Right lobe of liver (tissue), 6 donors: ENCODE results near the gene STK24. TPM values are rescaled to one million over a fixed set of nuclear protein-coding genes. Genes with fewer than 3 reads are reported as not detected.
A peak's percentile ranks its signal among the peaks of the same experiment; 100 is the strongest.

Experiments used
- ATAC-seq, 4 donors: fragments of 200-7000 bp; cut with Tn5 transposase; one replicate each; pipeline ENCODE4 v1.9.1; 2020; ENCODE audit warnings: mild to moderate bottlenecking in 4 of 4, moderate library complexity in 4 of 4
- DNase-seq, 3 donors: peaks; one replicate each; pipeline ENCODE4 v3.0.0-alpha.2; 2020
- H3K27ac ChIP-seq, 3 donors: fragments of 200-600 bp; one replicate each; pipeline ENCODE4 v1.8.0; 2022
- H3K27me3 ChIP-seq, 2 donors: fragments of 200-600 bp; one replicate each; pipeline ENCODE4 v1.8.0; 2022
- H3K36me3 ChIP-seq, 4 donors: fragments of 200-600 bp; sonication (generic) in 1 of 4; one replicate each; pipeline versions ENCODE4 v1.5.1 to v1.8.0; 2017 to 2022; ENCODE audit warnings: control low read depth in 1 of 4
- H3K4me1 ChIP-seq, 4 donors: fragments of 200-600 bp; sonication (generic) in 1 of 4; one replicate each; pipeline versions ENCODE4 v1.5.1 to v1.8.0; 2017 to 2022; ENCODE audit warnings: control low read depth in 1 of 4
- H3K4me3 ChIP-seq, 3 donors: fragments of 200-600 bp; one replicate each; pipeline ENCODE4 v1.8.0; 2022
- H3K9me3 ChIP-seq, 4 donors: fragments of 200-600 bp; sonication (generic) in 1 of 4; one replicate each; pipeline versions ENCODE4 v1.5.1 to v1.8.0; 2017 to 2022; ENCODE audit warnings: control low read depth in 1 of 4
- CTCF ChIP-seq, 4 donors: fragments of 200-600 bp in 3 of 4; fragments of 450-650 bp in 1 of 4; IDR thresholded peaks; one replicate each; pipeline versions ENCODE4 v1.5.1 to v1.8.0; 2016 to 2022; ENCODE audit warnings: antibody characterized with exemption in 4 of 4, mild to moderate bottlenecking in 2 of 4
- POLR2A ChIP-seq: fragments of 450-650 bp; IDR thresholded peaks from one replicate; pipeline ENCODE4 v1.6.1; 2017; ENCODE audit warnings: antibody characterized with exemption, mild to moderate bottlenecking
- WGBS: methylation state at CpG from one replicate; pipeline ENCODE4 v1.1.6; 2018; ENCODE audit warnings: low coverage, low lambda C conversion rate; ENCODE audit not compliant: insufficient coverage; ENCODE audit errors: missing lambda C conversion rate; 5-methylcytosine and 5-hydroxymethylcytosine counted together
- intact Hi-C, 2 donors: fragments of 100-400 bp; cut with DNase I; formaldehyde crosslinking; loops; one replicate each; pipeline versions ENCODE4 v1.11.2 to v1.14.1; 2022
- total RNA-seq, 6 experiments: library from RNA; depleted of rRNA in 2 of 6; stranded (reverse); fragments of >200 nt in 2 of 6; fragmentation: NEBNext Ultra II Directional in 3 of 6; extraction: Animal tissue kit (Norgen Biotek cat#: 25700) in 3 of 6; gene quantifications; one replicate each; pipeline versions ENCODE4 v1.1.0 to v1.2.4, GENCODE V29; 2016 to 2023
- donor health status: DM: no; HTN: yes; CAD: no.
- donor health status: DM: no; HTN: no; CAD: no.
- donor health status: DM: no; HTN: no; CAD: no.
- donor health status: DM: no; HTN: yes; CAD: no.
- donor health status: DM: no; HTN: yes; CAD: no.

The STK24 gene
- total RNA-seq, 6 experiments from 2014 or later = 14.8 to 40.8 (median 28.6) TPM

GRCh38 chr13:98397221-98397620, 179.7 kb downstream of the STK24 start:
- DNase-seq (no peak), ATAC-seq (peak; percentile 31 to 49 (median 42))
- Histone ChIP-seq H3K4me3 (no peak overlapping the region), H3K36me3 (peaks cover 0 to 29% (median 15%) of the 10 kb centered on the region in 4 donors), H3K9me3 (no peaks in the 10 kb centered on the region), H3K4me1 (no peaks in the 10 kb centered on the region), H3K27ac (no peak overlapping the region), H3K27me3 (no peaks in the 10 kb centered on the region)
- TF ChIP-seq CTCF (IDR thresholded peaks at IDR 0.05) (peak; percentile 5 to 25 (median 18)), POLR2A (no peak)
- intact Hi-C loops = no loop called here
- WGBS = 100% methylated on average over 1 of the region's 1 CpG

- no peak overlapping the region for H3K27ac ChIP-seq
- DNase-seq (no peak), ATAC-seq (peak in 1 of 4 donors; percentile 23)
- TF ChIP-seq CTCF (IDR thresholded peaks at IDR 0.05) (no peak), POLR2A (no peak)
- H3K27me3 ChIP-seq = no peaks in the 10 kb centered on the region
- intact Hi-C loops = no loop called here
- WGBS = 88% methylated on average over 6 of the region's 16 CpGs
- no peak overlapping the region for H3K4me3 ChIP-seq
- H3K9me3 ChIP-seq = no peaks in the 10 kb centered on the region
- H3K36me3 ChIP-seq = peaks cover 0 to 37% (median 15%) of the 10 kb centered on the region in 4 donors
- no peaks in the 10 kb centered on the region for H3K4me1 ChIP-seq
Measured at GRCh38 chr13:98396071-98396710, 180.7 kb downstream of the STK24 start.

Other genes starting within 250 kb of the STK24 start
- gene SLC15A1, start 175.6 kb upstream of the STK24 start, total RNA-seq = 10 to 100 TPM; 13.5 to 26.8 (median 17.3) TPM